GM12891 (cell line): ENCODE measurements around the gene CFAP46.

Experiments used
- POLR2A ChIP-seq: IDR thresholded peaks from 2 replicates; pipeline ENCODE4 v1.6.1; 2011; ENCODE audit warnings: low read depth, low read length, control low read depth
- POLR2AphosphoS5 ChIP-seq: IDR thresholded peaks from 2 replicates; pipeline ENCODE4 v1.6.1; 2011; ENCODE audit warnings: low read depth, low read length, control low read depth
- SPI1 ChIP-seq: IDR thresholded peaks from 2 replicates; pipeline ENCODE4 v1.6.1; 2011; ENCODE audit warnings: low read depth, low read length, control low read depth
- TAF1 ChIP-seq: IDR thresholded peaks from 2 replicates; pipeline ENCODE4 v1.6.1; 2011; ENCODE audit warnings: low read depth, low read length, control low read depth

DNA sequence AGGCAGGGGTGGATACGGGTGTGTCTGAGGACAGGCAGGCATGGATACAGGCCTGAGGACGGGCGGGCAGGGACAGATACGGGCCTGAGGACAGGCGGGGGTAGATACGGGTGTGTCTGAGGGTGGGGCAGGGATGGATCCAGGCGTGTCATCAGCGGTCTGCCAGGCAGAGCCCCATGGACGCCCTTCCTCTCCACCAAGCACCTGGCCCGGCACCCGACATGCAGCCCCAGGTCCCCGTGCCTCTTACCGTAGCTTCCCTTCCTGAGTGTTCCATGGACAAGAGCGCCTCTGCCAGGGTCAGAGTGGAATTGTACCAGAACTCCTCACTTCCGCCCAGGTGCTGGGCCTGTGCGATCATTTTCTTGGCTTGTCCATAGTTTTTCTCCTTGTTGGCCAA is 81.8 kb downstream of the CFAP46 start:
- no peak for TF ChIP-seq POLR2A
- no peak for TF ChIP-seq TAF1
- no peak for TF ChIP-seq POLR2AphosphoS5
- TF ChIP-seq SPI1: no peak
